Right atrium auricular region (tissue), 2 donors: Measurements from ENCODE around the gene CHMP1B. TPM values are rescaled to one million over a fixed set of nuclear protein-coding genes. Genes with fewer than 3 reads are reported as not detected.

Source experiments
- DNase-seq: peaks from one replicate; pipeline ENCODE4 v3.0.0-alpha.2; 2019; ENCODE audit warnings: low spot score
- H3K27ac ChIP-seq, 2 donors: fragments of 200-600 bp; sonication (generic); 1 replicate in 1 of 2; 2 replicates in 1 of 2; pipeline ENCODE4 v1.5.1; 2016 to 2019
- H3K27me3 ChIP-seq, 2 donors: fragments of 200-600 bp; sonication (generic); one replicate each; pipeline versions ENCODE4 v1.5.1 to v1.6.0; 2017 to 2019
- H3K36me3 ChIP-seq: fragments of 200-600 bp; sonication (generic); one replicate; pipeline ENCODE4 v1.5.1; 2016
- H3K4me1 ChIP-seq, 2 donors: fragments of 200-600 bp; sonication (generic); one replicate each; pipeline versions ENCODE4 v1.5.1 to v1.6.0; 2017 to 2019
- H3K4me3 ChIP-seq, 2 donors: fragments of 200-600 bp; sonication (generic); 1 replicate in 1 of 2; 2 replicates in 1 of 2; pipeline ENCODE4 v1.5.1; 2017 to 2019; ENCODE audit warnings: mild to moderate bottlenecking in 1 of 2, moderate library complexity in 1 of 2
- H3K9me3 ChIP-seq, 2 donors: fragments of 200-600 bp; sonication (generic); one replicate each; pipeline ENCODE4 v1.5.1; 2019
- total RNA-seq, 2 donors: library from RNA; depleted of rRNA; stranded (reverse); fragments of >200 nt; gene quantifications; one replicate each; pipeline ENCODE4 v1.1.0, GENCODE V29; 2016
- TF ChIP-seq, protein P1 (sequence below), 2 donors: fragments of 200-600 bp; sonication (generic); IDR thresholded peaks; one replicate each; pipeline ENCODE4 v1.5.1; 2019; ENCODE audit warnings: antibody characterized with exemption in 2 of 2

The CHMP1B gene
- total RNA-seq, 2 donors from 2014 or later: 30.5 to 38.2 TPM

DNA sequence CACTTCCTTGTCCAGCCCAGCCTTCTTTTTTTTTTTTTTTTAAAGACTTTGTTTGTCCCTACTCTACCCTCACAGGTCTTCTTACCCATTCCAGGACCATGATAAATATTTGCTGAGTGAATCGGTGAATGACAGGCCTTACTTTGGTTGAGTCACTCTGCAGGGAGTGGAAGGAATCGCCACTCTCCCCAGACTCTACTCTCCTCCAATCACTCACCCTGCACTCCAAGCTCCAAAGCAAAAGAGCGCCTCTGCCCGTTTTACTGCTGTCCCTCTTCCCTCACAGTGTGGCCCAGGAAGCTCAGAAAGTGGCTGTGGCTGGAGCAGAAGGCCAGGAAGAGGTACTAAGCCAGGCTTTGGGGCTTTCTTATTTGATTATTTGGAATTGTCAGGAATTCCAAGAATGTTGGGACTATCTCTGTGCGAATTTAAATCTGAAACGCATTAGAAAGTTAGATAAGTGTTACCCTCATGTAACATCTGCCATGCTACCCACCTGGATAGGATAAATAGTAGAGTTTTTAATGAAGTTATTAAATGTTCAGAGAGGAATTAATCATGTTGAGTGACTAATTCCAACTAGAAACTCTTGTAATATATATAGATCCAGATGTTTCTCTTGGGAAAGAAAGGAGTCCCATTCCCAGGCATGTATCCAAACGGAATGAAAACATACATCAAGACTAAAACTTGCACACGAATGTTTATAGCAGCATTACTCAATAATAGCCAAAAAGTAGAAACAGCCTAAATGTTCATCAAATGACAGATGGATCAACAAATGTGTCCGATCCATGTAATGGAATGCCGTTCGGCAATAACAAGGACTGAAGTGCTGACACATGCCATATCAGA, 43.0 kb upstream of the CHMP1B start:
- no peak for DNase-seq
- TF ChIP-seq, protein P1, sequence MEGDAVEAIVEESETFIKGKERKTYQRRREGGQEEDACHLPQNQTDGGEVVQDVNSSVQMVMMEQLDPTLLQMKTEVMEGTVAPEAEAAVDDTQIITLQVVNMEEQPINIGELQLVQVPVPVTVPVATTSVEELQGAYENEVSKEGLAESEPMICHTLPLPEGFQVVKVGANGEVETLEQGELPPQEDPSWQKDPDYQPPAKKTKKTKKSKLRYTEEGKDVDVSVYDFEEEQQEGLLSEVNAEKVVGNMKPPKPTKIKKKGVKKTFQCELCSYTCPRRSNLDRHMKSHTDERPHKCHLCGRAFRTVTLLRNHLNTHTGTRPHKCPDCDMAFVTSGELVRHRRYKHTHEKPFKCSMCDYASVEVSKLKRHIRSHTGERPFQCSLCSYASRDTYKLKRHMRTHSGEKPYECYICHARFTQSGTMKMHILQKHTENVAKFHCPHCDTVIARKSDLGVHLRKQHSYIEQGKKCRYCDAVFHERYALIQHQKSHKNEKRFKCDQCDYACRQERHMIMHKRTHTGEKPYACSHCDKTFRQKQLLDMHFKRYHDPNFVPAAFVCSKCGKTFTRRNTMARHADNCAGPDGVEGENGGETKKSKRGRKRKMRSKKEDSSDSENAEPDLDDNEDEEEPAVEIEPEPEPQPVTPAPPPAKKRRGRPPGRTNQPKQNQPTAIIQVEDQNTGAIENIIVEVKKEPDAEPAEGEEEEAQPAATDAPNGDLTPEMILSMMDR (IDR thresholded peaks at IDR 0.05): no peak

DNA sequence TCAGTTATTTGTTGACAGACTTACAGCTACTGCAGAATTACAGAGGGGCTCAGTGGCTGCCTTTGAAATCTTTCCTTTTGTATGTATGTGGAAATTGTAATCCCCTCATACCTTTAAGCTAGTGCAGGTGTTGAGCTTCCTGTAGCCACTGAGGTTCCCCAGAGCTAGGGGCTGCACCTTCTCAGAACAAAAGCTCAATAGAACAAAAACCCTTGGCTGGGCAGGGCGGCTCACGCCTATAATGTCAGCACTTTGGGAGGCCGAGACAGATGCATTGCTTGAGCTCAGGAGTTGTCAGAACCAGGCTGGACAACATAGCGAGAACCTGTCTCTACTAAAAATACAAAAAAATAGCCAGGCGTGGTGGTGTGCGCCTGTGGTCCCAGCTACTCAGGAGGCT, 41.3 kb upstream of the CHMP1B start:
- no peak overlapping the region for H3K4me3 ChIP-seq
- no peaks in the 10 kb centered on the region for H3K36me3 ChIP-seq
- H3K9me3 ChIP-seq: no peaks in the 10 kb centered on the region
- H3K27ac ChIP-seq: no peak overlapping the region
- DNase-seq: no peak
- no peaks in the 10 kb centered on the region for H3K4me1 ChIP-seq
- H3K27me3 ChIP-seq: no peaks in the 10 kb centered on the region
- TF ChIP-seq, protein P1 (IDR thresholded peaks at IDR 0.05): no peak

More for the DNA sequence above, 43.0 kb upstream of the CHMP1B start:
- Histone ChIP-seq H3K9me3 (no peaks in the 10 kb centered on the region), H3K4me1 (no peaks in the 10 kb centered on the region), H3K36me3 (no peaks in the 10 kb centered on the region), H3K27ac (no peak overlapping the region), H3K27me3 (no peaks in the 10 kb centered on the region), H3K4me3 (no peak overlapping the region)

DNA sequence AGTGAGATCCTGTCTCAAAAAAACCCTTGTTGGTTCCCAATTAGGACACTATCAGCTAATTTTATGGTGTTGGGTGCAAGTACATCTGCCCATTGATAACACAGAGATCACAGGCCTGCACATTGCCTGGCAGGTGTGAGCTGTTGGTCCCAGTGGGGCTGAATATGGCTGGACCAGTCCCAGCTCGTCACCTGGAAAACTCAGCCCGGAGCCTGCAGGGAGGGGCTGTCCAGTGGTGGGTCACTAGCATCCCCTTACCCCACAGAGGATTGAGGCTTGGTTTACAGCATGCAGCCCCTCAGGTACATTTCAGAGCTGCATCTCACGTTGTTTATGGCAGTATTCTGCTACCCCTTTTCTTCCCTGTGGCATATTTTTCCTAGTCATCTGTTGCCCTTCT, 40.8 kb upstream of the CHMP1B start:
- Histone ChIP-seq H3K4me3 (no peak overlapping the region), H3K27me3 (no peaks in the 10 kb centered on the region), H3K27ac (no peak overlapping the region), H3K9me3 (no peaks in the 10 kb centered on the region), H3K36me3 (no peaks in the 10 kb centered on the region), H3K4me1 (no peaks in the 10 kb centered on the region)
- no peak for DNase-seq
- TF ChIP-seq, protein P1 (IDR thresholded peaks at IDR 0.05): no peak

DNA sequence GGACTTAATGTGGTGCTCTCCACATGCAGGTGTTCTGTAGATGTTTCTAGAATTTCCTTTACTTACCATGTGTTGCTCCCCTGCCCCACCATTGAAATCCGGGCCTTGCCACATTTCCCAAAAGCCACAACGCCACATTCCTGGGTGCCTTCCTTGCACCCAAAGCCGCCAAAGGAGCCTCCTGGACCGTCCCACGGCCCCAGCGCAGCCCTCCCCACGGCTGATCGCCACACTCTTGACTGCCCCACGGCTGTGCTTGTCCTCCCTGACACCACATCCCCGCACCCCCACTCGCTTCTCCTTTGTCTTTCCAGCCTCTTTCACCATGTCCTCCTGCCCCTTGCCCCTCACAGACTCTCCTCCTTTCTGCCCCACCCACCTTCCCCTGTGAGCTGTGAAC, 40.2 kb upstream of the CHMP1B start:
- Histone ChIP-seq H3K4me3 (no peak overlapping the region), H3K4me1 (no peaks in the 10 kb centered on the region), H3K27me3 (no peaks in the 10 kb centered on the region), H3K9me3 (no peaks in the 10 kb centered on the region), H3K27ac (no peak overlapping the region), H3K36me3 (no peaks in the 10 kb centered on the region)
- TF ChIP-seq, protein P1 (IDR thresholded peaks at IDR 0.05): no peak
- DNase-seq: no peak

DNA sequence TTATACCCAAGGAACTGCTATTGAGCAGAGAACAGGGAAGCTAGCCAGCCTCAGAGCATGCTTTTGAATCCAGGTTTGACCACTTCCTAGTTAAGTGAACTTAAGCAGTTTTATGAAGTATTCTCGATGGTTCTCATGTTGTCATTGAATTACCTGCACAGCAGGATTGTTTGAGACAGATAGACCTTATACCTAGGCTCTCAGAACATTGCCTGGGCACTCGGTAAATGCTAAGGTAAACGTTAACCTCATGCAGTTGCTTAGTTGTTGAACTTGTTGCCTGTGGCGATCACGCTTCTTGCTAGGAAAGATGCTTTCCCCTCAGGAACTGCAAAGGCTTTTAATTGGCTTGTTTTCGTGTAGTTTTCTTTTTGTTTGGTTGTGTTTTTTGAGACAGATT, 34.0 kb upstream of the CHMP1B start:
- Histone ChIP-seq H3K4me1 (no peaks in the 10 kb centered on the region), H3K27ac (no peak overlapping the region), H3K4me3 (no peak overlapping the region), H3K27me3 (no peaks in the 10 kb centered on the region), H3K36me3 (no peaks in the 10 kb centered on the region), H3K9me3 (no peaks in the 10 kb centered on the region)
- TF ChIP-seq, protein P1 (IDR thresholded peaks at IDR 0.05): no peak
- no peak for DNase-seq
